ENCODE data around the gene DOK6.

Gene DOK6

GRCh38 chr18:69557282-69557681 is 156.6 kb downstream of the DOK6 start:
- no peak for DNase-seq

- DNase-seq, result no peak
Measured at GRCh38 chr18:69558052-69558451, 157.4 kb downstream of the DOK6 start.

- DNase-seq, result no peak
Measured at GRCh38 chr18:69559604-69560003, 158.9 kb downstream of the DOK6 start.

- DNase-seq, result no peak
Measured at GRCh38 chr18:69564602-69565001, 163.9 kb downstream of the DOK6 start.

- DNase-seq, result no peak
Measured at GRCh38 chr18:69567813-69568488, 167.3 kb downstream of the DOK6 start.

- DNase-seq, result no peak
Measured at GRCh38 chr18:69569133-69569532, 168.4 kb downstream of the DOK6 start.

GRCh38 chr18:69574401-69574800 is 173.7 kb downstream of the DOK6 start:
- DNase-seq, result no peak

- DNase-seq, result no peak
Measured at GRCh38 chr18:69580107-69580506, 179.4 kb downstream of the DOK6 start.

GRCh38 chr18:69584429-69584828 is 183.7 kb downstream of the DOK6 start:
- DNase-seq, result no peak

GRCh38 chr18:69585696-69586095 is 185.0 kb downstream of the DOK6 start:
- DNase-seq, result no peak

- no peak for DNase-seq
Measured at GRCh38 chr18:69586537-69586936, 185.8 kb downstream of the DOK6 start.

- DNase-seq, result no peak
Measured at GRCh38 chr18:69588301-69588700, 187.6 kb downstream of the DOK6 start.

GRCh38 chr18:69590150-69590549 is 189.5 kb downstream of the DOK6 start:
- no peak for DNase-seq

- DNase-seq, result no peak
Measured at GRCh38 chr18:69596345-69596744, 195.7 kb downstream of the DOK6 start.

- no peak for DNase-seq
Measured at GRCh38 chr18:69597561-69597960, 196.9 kb downstream of the DOK6 start.

- no peak for DNase-seq
Measured at GRCh38 chr18:69599377-69599776, 198.7 kb downstream of the DOK6 start.

GRCh38 chr18:69612242-69612641 is 211.6 kb downstream of the DOK6 start:
- DNase-seq, result no peak

- DNase-seq, result no peak
Measured at GRCh38 chr18:69616114-69616513, 215.4 kb downstream of the DOK6 start.

GRCh38 chr18:69617408-69617807 is 216.7 kb downstream of the DOK6 start:
- no peak for DNase-seq

GRCh38 chr18:69617888-69618287 is 217.2 kb downstream of the DOK6 start:
- no peak for DNase-seq

GRCh38 chr18:69622184-69622583 is 221.5 kb downstream of the DOK6 start:
- no peak for DNase-seq

GRCh38 chr18:69622961-69623360 is 222.3 kb downstream of the DOK6 start:
- DNase-seq, result no peak

GRCh38 chr18:69626171-69626570 is 225.5 kb downstream of the DOK6 start:
- no peak for DNase-seq

GRCh38 chr18:69626643-69627242 is 226.1 kb downstream of the DOK6 start:
- DNase-seq, result no peak

Data from activated gamma-delta T cell (primary cell).